DND-41 (cell line): Measurements from ENCODE around the gene RPS6KA1.
"Not testable (repeated sequence)": the region's sequence is repeated elsewhere in the genome, so short reads cannot be mapped to it uniquely, and the experiment has no call there.

ENCODE experiments used
- ATAC-seq: fragments of 200-7000 bp; cut with Tn5 transposase; 3 replicates; pipeline ENCODE4 v1.9.1; 2021; ENCODE audit warnings: low read depth; ENCODE audit not compliant: insufficient read depth
- DNase-seq: peaks from one replicate; pipeline ENCODE4 v3.0.0-alpha.2; 2020
- H2AFZ ChIP-seq: 2 replicates; pipeline ENCODE4 v1.6.0; 2012; ENCODE audit warnings: low read depth, low read length
- H3K27ac ChIP-seq: 2 replicates; pipeline ENCODE4 v1.5.1; 2012; ENCODE audit warnings: low read length, inconsistent platforms
- H3K27me3 ChIP-seq: fragments of 200-600 bp; sonication (generic); 2 replicates; pipeline ENCODE4 v1.6.0; 2012; ENCODE audit warnings: low read length, mild to moderate bottlenecking, inconsistent platforms; ENCODE audit not compliant: insufficient read depth, poor library complexity
- H3K36me3 ChIP-seq: 2 replicates; pipeline ENCODE4 v1.5.1; 2012; ENCODE audit warnings: low read length, inconsistent platforms; ENCODE audit not compliant: insufficient read depth
- H3K4me1 ChIP-seq: 2 replicates; pipeline ENCODE4 v1.5.1; 2012; ENCODE audit warnings: mild to moderate bottlenecking, low read length; ENCODE audit not compliant: insufficient read depth
- H3K4me2 ChIP-seq: 2 replicates; pipeline ENCODE4 v1.6.0; 2012; ENCODE audit warnings: mild to moderate bottlenecking, moderate library complexity, low read length, inconsistent platforms; ENCODE audit not compliant: insufficient read depth
- H3K4me3 ChIP-seq, 2 experiments: fragments of 200-600 bp in 1 of 2; shearing (Covaris generic) in 1 of 2; 2 replicates each; pipeline ENCODE4 v1.5.1; 2012 to 2016; ENCODE audit warnings: inconsistent platforms in 2 of 2, low read length in 2 of 2, mild to moderate bottlenecking in 2 of 2, low read depth in 1 of 2, moderate library complexity in 1 of 2
- H3K79me2 ChIP-seq: 2 replicates; pipeline ENCODE4 v1.6.0; 2012; ENCODE audit warnings: low read length, inconsistent platforms; ENCODE audit not compliant: insufficient read depth
- H3K9ac ChIP-seq: 2 replicates; pipeline ENCODE4 v1.6.0; 2012; ENCODE audit warnings: low read depth, mild to moderate bottlenecking, inconsistent platforms, low read length, moderate library complexity
- H3K9me3 ChIP-seq: 2 replicates; pipeline ENCODE4 v1.5.1; 2012; ENCODE audit warnings: low read length, moderate library complexity, mild to moderate bottlenecking, inconsistent platforms; ENCODE audit not compliant: insufficient read depth, severe bottlenecking
- H4K20me1 ChIP-seq: 2 replicates; pipeline ENCODE4 v1.6.0; 2012; ENCODE audit warnings: low read length; ENCODE audit not compliant: insufficient read depth
- CTCF ChIP-seq: IDR thresholded peaks from 2 replicates; pipeline ENCODE4 v1.5.1; 2012; ENCODE audit warnings: borderline replicate concordance, low read length, moderate library complexity, mild to moderate bottlenecking; ENCODE audit not compliant: poor library complexity, severe bottlenecking; ENCODE audit errors: extremely low read depth
- EZH2 ChIP-seq: IDR thresholded peaks from 3 replicates; pipeline ENCODE4 v1.6.1; 2012; ENCODE audit warnings: borderline replicate concordance, low read depth, mild to moderate bottlenecking, moderate library complexity, low read length, inconsistent platforms; ENCODE audit not compliant: severe bottlenecking

The RPS6KA1 gene

GRCh38 chr1:26607186-26607585 lies 77.6 kb downstream of the RPS6KA1 start:
- ATAC-seq = no peak
- no peak overlapping the region for H3K27ac ChIP-seq
- no peak overlapping the region for H2AFZ ChIP-seq
- no peaks in the 10 kb centered on the region for H3K9me3 ChIP-seq
- H3K4me3 ChIP-seq = no peak overlapping the region
- no peaks in the 10 kb centered on the region for H3K4me1 ChIP-seq
- H3K79me2 ChIP-seq = no peaks in the 10 kb centered on the region
- H3K36me3 ChIP-seq = no peaks in the 10 kb centered on the region
- no peaks in the 10 kb centered on the region for H4K20me1 ChIP-seq
- no peak for DNase-seq
- TF ChIP-seq EZH2 (no peak), CTCF (no peak)
- H3K4me2 ChIP-seq = no peak overlapping the region
- peaks cover 16% of the 10 kb centered on the region for H3K27me3 ChIP-seq
- H3K9ac ChIP-seq = no peak overlapping the region

- DNase-seq (no peak), ATAC-seq (no peak)
- H2AFZ ChIP-seq = no peak overlapping the region
- no peak overlapping the region for H3K4me2 ChIP-seq
- no peaks in the 10 kb centered on the region for H3K36me3 ChIP-seq
- no peaks in the 10 kb centered on the region for H3K4me1 ChIP-seq
- H3K9me3 ChIP-seq = no peaks in the 10 kb centered on the region
- no peak overlapping the region for H3K9ac ChIP-seq
- H3K27ac ChIP-seq = no peak overlapping the region
- H3K27me3 ChIP-seq = peaks cover 9% of the 10 kb centered on the region
- no peak overlapping the region for H3K4me3 ChIP-seq
- no peaks in the 10 kb centered on the region for H3K79me2 ChIP-seq
- TF ChIP-seq EZH2 = no peak
- TF ChIP-seq CTCF = no peak
- H4K20me1 ChIP-seq = no peaks in the 10 kb centered on the region
Observed at GRCh38 chr1:26608895-26609294, 79.3 kb downstream of the RPS6KA1 start.

GRCh38 chr1:26610781-26611180 lies 81.2 kb downstream of the RPS6KA1 start:
- Histone ChIP-seq H4K20me1 (no peaks in the 10 kb centered on the region), H3K4me3 (no peak overlapping the region), H3K36me3 (no peaks in the 10 kb centered on the region), H3K4me1 (no peaks in the 10 kb centered on the region), H3K9ac (no peak overlapping the region), H2AFZ (no peak overlapping the region), H3K27ac (no peak overlapping the region), H3K9me3 (no peaks in the 10 kb centered on the region), H3K79me2 (no peaks in the 10 kb centered on the region), H3K27me3 (peaks cover 2% of the 10 kb centered on the region), H3K4me2 (no peak overlapping the region)
- ATAC-seq (no peak), DNase-seq (no peak)
- TF ChIP-seq CTCF (no peak), EZH2 (no peak)

- not testable (repeated sequence) for H3K27ac ChIP-seq, H3K9me3 ChIP-seq, H2AFZ ChIP-seq, H3K79me2 ChIP-seq, H3K27me3 ChIP-seq, H3K9ac ChIP-seq, H4K20me1 ChIP-seq, DNase-seq, H3K36me3 ChIP-seq, H3K4me1 ChIP-seq, ATAC-seq, H3K4me3 ChIP-seq, H3K4me2 ChIP-seq
Observed at GRCh38 chr1:26612627-26613026, 83.1 kb downstream of the RPS6KA1 start.
